ENCODE results near the gene MTOR. TPM values are rescaled to one million over a fixed set of nuclear protein-coding genes. Genes with fewer than 3 reads are reported as not detected.
"Not testable (repeated sequence)": the region's sequence is repeated elsewhere in the genome, so short reads cannot be mapped to it uniquely, and the experiment has no call there.

Gene MTOR
- total RNA-seq, 6 donors from 2014 or later: 27.5 to 61.0 (median 33.1) TPM

DNA sequence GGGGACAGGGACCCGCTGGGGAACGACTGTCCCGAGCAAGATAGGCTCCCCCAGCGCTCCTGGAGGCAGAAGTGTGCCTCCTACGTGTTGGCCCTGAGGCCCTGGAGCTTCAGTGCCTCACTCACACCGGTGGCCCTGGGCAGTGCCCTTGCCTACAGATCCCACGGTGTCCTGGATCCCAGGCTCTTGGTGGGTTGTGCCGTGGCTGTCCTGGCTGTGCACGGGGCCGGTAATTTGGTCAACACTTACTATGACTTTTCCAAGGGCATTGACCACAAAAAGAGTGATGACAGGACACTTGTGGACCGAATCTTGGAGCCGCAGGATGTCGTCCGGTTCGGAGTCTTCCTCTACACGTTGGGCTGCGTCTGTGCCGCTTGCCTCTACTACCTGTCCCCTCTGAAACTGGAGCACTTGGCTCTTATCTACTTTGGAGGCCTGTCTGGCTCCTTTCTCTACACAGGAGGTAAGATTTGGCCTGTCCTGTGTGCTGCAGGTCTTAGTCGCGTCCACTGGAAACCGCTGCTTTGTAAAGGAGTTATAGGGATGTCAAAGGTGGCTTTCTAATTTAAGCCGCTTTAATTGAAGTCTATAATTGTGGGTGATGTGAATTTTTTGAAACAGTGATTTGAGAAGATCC, 11.4 kb upstream of the MTOR start:
- Histone ChIP-seq H3K4me3 (peak overlapping the region; percentile 64 to 85 (median 72)), H3K27me3 (no peaks in the 10 kb centered on the region), H3K36me3 (peaks cover 0 to 10% (median 3%) of the 10 kb centered on the region in 4 donors), H3K9me3 (no peaks in the 10 kb centered on the region), H3K27ac (peak overlapping the region; percentile 92 to 98 (median 96)), H3K4me1 (peaks cover 29 to 36% (median 32%) of the 10 kb centered on the region in 4 donors)
- WGBS, 2 donors: 7 to 26% methylated on average over 4 to 22 of the region's 22 CpGs
- no peak for DNase-seq
- ATAC-seq (ENCODE audit: low FRiP score in 2 of 2): peak; percentile 46 to 58
- TF ChIP-seq EP300 (IDR thresholded peaks at IDR 0.05) (no peak), POLR2A (IDR thresholded peaks at IDR 0.05) (no peak), POLR2AphosphoS5 (IDR thresholded peaks at IDR 0.05) (no peak)
- TF ChIP-seq, protein P1, sequence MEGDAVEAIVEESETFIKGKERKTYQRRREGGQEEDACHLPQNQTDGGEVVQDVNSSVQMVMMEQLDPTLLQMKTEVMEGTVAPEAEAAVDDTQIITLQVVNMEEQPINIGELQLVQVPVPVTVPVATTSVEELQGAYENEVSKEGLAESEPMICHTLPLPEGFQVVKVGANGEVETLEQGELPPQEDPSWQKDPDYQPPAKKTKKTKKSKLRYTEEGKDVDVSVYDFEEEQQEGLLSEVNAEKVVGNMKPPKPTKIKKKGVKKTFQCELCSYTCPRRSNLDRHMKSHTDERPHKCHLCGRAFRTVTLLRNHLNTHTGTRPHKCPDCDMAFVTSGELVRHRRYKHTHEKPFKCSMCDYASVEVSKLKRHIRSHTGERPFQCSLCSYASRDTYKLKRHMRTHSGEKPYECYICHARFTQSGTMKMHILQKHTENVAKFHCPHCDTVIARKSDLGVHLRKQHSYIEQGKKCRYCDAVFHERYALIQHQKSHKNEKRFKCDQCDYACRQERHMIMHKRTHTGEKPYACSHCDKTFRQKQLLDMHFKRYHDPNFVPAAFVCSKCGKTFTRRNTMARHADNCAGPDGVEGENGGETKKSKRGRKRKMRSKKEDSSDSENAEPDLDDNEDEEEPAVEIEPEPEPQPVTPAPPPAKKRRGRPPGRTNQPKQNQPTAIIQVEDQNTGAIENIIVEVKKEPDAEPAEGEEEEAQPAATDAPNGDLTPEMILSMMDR (IDR thresholded peaks at IDR 0.05): no peak

DNA sequence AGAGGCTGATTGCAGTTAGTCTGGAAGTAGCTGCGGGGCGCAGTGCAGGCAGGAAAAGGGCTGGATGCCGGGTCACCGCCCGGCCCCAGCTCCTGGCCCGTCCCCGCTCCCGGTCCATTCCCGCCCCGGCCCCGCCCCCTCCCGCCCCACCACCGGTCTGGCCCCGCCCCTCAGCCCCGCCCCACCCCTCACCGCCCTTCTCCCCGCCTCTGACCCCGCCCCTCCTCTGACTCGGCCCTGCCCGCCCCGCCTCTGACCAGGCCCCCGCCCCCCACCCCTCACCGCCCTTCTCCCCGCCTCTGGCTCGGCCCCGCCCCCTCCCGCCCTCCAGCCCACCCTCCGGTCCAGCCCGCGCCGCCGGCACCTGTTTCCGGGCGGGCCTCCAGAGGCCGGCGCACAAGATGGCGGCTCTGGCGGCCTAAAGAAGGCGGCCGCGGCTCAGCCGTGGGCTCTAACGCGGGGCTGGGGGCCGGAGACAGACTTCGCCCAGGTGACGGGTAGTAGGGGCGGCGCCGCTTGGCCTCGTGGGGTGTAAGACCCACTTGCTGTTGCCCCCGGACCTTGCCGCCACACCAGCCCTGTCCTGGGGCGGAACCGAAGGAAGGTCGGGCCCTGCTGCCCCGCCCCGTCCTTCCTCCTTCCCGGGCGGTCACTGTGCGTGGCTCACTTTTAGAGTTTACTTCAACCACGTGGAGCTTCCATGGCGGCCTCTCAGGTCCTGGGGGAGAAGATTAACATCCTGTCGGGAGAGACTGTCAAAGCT, 10.7 kb upstream of the MTOR start, which contains the start of gene UBIAD1:
Gene UBIAD1, plus strand, starts transcription at position 367 of the 763 bp plus-strand sequence. Its CDS starts 334 bp downstream, at position 701.
- Histone ChIP-seq H3K4me3 (peak within 1 kb of the TSS; percentile 64 to 85 (median 72)), H3K9me3 (no peaks in the 10 kb centered on the region), H3K27ac (peak within 1 kb of the TSS; percentile 92 to 98 (median 96)), H3K36me3 (peaks cover 0 to 6% (median 3%) of the 10 kb centered on the region in 4 donors), H3K27me3 (no peaks in the 10 kb centered on the region), H3K4me1 (peaks cover 29 to 36% (median 32%) of the 10 kb centered on the region in 4 donors)
- ATAC-seq (ENCODE audit: low FRiP score in 2 of 2) (peak; percentile 96 to 97), DNase-seq (peak; percentile 83 to 96)
- TF ChIP-seq EP300 (IDR thresholded peaks at IDR 0.05) (no peak), POLR2A (IDR thresholded peaks at IDR 0.05) (peak in 2 of 4 donors; percentile 58 to 79), POLR2AphosphoS5 (IDR thresholded peaks at IDR 0.05) (peak; percentile 50 to 77)
- TF ChIP-seq, protein P1 (IDR thresholded peaks at IDR 0.05): peak in 2 of 6 experiments; percentile 8 to 34
- WGBS, 2 donors: 0 to 1% methylated on average over 2 to 22 of the region's 64 CpGs

DNA sequence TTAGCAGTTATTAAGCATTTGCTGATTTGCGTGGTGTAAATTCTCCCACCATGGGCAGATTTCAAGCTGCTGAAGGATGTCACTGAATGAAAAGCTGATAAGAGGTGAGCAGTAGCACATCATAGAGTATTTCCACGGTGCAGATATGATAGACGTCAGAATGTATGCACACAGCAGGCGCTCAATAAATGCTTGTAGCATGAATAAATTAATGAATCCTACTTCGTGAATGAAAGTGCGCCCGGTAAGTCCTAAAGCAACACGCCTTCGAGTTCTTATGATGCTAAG, 10.1 kb upstream of the MTOR start:
- peak overlapping the region in 2 of 4 donors; percentile 17 to 45 for H3K27ac ChIP-seq
- no peak for TF ChIP-seq EP300 (IDR thresholded peaks at IDR 0.05)
- TF ChIP-seq POLR2AphosphoS5 (IDR thresholded peaks at IDR 0.05): peak in 1 of 2 donors; percentile 5
- H3K36me3 ChIP-seq: peaks cover 0 to 6% (median under 1%) of the 10 kb centered on the region in 4 donors
- peak overlapping the region in 3 of 4 donors; percentile 64 to 85 (median 66) for H3K4me3 ChIP-seq
- H3K27me3 ChIP-seq: no peaks in the 10 kb centered on the region
- DNase-seq (no peak), ATAC-seq (ENCODE audit: low FRiP score in 2 of 2) (no peak)
- WGBS, 2 donors: 9 to 12% methylated on average over 9 of the region's 9 CpGs
- peaks cover 29 to 36% (median 32%) of the 10 kb centered on the region in 4 donors for H3K4me1 ChIP-seq
- no peaks in the 10 kb centered on the region for H3K9me3 ChIP-seq

DNA sequence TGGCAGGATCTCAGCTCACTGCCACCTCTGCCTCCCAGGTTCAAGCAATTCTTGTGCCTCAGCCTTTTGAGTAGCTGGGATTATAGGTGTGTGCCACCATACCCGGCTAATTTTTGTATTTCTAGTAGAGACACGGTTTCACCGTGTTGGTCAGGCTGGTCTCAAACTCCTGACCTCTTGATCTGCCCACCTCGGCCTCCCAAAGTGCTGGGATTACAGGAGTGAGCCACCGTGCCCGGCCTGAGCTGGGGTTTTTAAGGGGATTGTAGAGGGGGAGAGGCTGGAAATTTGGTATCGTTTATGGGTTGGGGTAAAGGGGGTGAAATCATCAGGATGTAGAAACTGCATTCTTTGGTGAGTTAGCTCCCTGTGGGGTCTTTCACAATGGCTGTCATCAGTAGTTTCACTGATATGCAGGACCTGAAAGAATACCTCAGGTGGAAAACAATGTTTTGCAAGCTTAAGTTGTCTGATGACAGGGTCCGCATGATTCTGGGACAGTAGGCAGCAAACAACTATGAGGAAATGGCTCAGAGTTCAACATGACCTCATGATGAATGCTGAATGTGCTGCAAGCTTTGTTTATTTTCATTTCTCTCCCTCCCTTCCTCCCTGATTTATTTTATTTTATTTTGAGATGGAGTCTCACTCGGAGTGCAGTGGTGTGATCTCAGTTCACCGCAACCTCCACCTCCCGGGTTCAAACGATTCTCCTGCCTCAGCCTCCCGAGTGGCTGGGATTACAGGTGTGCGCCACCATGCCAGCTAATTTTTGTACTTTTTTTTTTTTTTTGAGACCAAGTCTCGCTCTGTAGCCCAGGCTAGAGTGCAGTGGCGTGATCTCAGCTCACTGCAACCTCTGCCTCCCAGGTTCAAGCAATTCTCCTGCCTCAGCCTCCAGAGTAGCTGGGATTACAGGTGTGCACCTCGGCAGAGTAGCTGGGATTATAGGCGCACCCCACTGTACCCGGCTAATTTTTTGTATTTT, 5.3 kb upstream of the MTOR start:
- H3K27ac ChIP-seq; H3K4me3 ChIP-seq; ATAC-seq (ENCODE audit: low FRiP score in 2 of 2); H3K36me3 ChIP-seq; DNase-seq; H3K27me3 ChIP-seq; H3K9me3 ChIP-seq: not testable (repeated sequence)
- H3K4me1 ChIP-seq: peaks cover 4 to 11% (median 8%) of the 10 kb centered on the region in 4 donors
- WGBS, 2 donors: 80 to 83% methylated on average over 19 of the region's 19 CpGs
- peak in 1 of 4 donors; percentile 65 for TF ChIP-seq EP300 (IDR thresholded peaks at IDR 0.05)

DNA sequence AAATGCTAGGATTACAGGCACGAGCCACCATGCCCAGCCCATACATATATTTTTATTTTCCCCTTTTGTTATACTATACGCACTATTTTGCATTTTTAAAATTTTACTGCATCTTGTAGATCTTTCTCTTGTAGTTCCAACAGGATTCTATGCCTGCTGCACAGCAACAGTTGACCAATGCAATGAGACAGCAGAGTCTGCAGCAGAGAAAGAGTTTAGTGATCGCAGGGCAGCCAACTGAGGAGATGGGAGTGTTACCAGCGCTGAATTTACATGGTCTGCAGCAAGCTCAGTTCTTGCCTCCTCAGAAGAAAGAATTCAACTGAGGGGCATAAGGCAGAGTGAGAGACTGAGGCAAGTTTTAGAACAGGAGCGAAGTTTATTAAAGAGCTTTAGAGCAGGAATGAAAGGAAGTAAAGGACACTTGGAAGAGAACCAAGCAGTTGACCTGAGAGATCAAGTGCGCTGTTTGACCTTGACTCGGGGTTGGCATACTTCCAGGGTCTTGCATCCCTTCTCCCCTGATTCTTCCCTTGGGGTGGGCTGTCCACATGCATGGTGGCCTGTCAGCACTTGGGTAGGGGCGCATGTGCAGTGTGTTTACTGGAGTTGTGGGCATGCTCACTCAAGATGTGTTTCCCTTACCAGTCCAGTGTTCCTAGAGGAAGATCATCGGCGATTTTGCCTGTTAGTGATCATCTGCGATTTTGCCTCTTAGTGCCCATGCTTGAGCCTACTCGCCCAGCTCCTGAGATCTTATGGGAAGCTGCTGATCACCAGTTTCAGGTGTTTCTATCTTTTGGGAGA, 4.1 kb upstream of the MTOR start:
- H3K4me1 ChIP-seq: peaks cover 8 to 12% (median 9%) of the 10 kb centered on the region in 4 donors
- H3K27me3 ChIP-seq: no peaks in the 10 kb centered on the region
- TF ChIP-seq EP300 (IDR thresholded peaks at IDR 0.05): no peak
- TF ChIP-seq POLR2A (IDR thresholded peaks at IDR 0.05): no peak
- DNase-seq (no peak), ATAC-seq (ENCODE audit: low FRiP score in 2 of 2) (no peak)
- no peak overlapping the region for H3K4me3 ChIP-seq
- no peak overlapping the region for H3K27ac ChIP-seq
- no peaks in the 10 kb centered on the region for H3K36me3 ChIP-seq
- WGBS, 2 donors: 77 to 79% methylated on average over 12 of the region's 12 CpGs
- H3K9me3 ChIP-seq: no peaks in the 10 kb centered on the region
